ENCODE results near the gene XPA. TPM values are rescaled to one million over a fixed set of nuclear protein-coding genes. Genes with fewer than 3 reads are reported as not detected.

XPA gene
- total RNA-seq, 1 donor from 2014 or later: 49.8 TPM

- no peak for DNase-seq (ENCODE audit: low spot score)
Observed at GRCh38 chr9:97658707-97659106, 38.4 kb downstream of the XPA start.

GRCh38 chr9:97651646-97652045 lies 45.5 kb downstream of the XPA start:
- DNase-seq (ENCODE audit: low spot score): no peak

- DNase-seq (ENCODE audit: low spot score): no peak
Observed at GRCh38 chr9:97647996-97648395, 49.1 kb downstream of the XPA start.

GRCh38 chr9:97645720-97646119 lies 51.4 kb downstream of the XPA start:
- DNase-seq (ENCODE audit: low spot score): no peak

- no peak for DNase-seq (ENCODE audit: low spot score)
Observed at GRCh38 chr9:97640325-97640724, 56.8 kb downstream of the XPA start.

GRCh38 chr9:97638666-97639065 lies 58.5 kb downstream of the XPA start:
- no peak for DNase-seq (ENCODE audit: low spot score)

- DNase-seq (ENCODE audit: low spot score): no peak
Observed at GRCh38 chr9:97636903-97637302, 60.2 kb downstream of the XPA start.

- DNase-seq (ENCODE audit: low spot score): no peak
Observed at GRCh38 chr9:97635026-97635425, 62.1 kb downstream of the XPA start.

- no peak for DNase-seq (ENCODE audit: low spot score)
Observed at GRCh38 chr9:97633859-97634490, 63.2 kb downstream of the XPA start.

- peak; percentile 99 for DNase-seq (ENCODE audit: low spot score)
Observed at GRCh38 chr9:97632985-97633858, 63.9 kb downstream of the XPA start, which contains the start of the genes NCBP1 and TSTD2. TSS of gene NCBP1 (plus strand) at chr9:97633821. CDS start at chr9:97633882, 61 bp downstream. TSS of gene TSTD2 (minus strand) at chr9:97633368. CDS start at chr9:97627562, 5,806 bp downstream.

GRCh38 chr9:97632248-97632984 lies 64.7 kb downstream of the XPA start:
- no peak for DNase-seq (ENCODE audit: low spot score)

GRCh38 chr9:97630591-97630990 lies 66.5 kb downstream of the XPA start:
- no peak for DNase-seq (ENCODE audit: low spot score)

GRCh38 chr9:97629156-97629555 lies 68.0 kb downstream of the XPA start:
- DNase-seq (ENCODE audit: low spot score): no peak

GRCh38 chr9:97628668-97629067 lies 68.5 kb downstream of the XPA start:
- no peak for DNase-seq (ENCODE audit: low spot score)

GRCh38 chr9:97627624-97628023 lies 69.5 kb downstream of the XPA start:
- DNase-seq (ENCODE audit: low spot score): no peak

GRCh38 chr9:97625620-97626019 lies 71.5 kb downstream of the XPA start:
- DNase-seq (ENCODE audit: low spot score): peak; percentile 10

Other genes starting within 250 kb of the XPA start
- 3.4 TPM for gene TMOD1, start 195.7 kb downstream of the XPA start, total RNA-seq (ENCODE audit: insufficient read depth, low replicate concordance)
- gene TSTD2, start 64.0 kb downstream of the XPA start, total RNA-seq (ENCODE audit: insufficient read depth, low replicate concordance): 17.6 TPM
- gene NCBP1, start 63.5 kb downstream of the XPA start, total RNA-seq (ENCODE audit: insufficient read depth, low replicate concordance): 25.3 TPM
- gene FOXE1, start 155.9 kb upstream of the XPA start, total RNA-seq (ENCODE audit: insufficient read depth, low replicate concordance): 1.2 TPM
- 37.1 TPM for gene TRMO, start 225.2 kb upstream of the XPA start, total RNA-seq (ENCODE audit: insufficient read depth, low replicate concordance)
- 30.3 TPM for gene HEMGN, start 240.8 kb upstream of the XPA start, total RNA-seq (ENCODE audit: insufficient read depth, low replicate concordance)

Measured in umbilical cord (tissue), 2 donors.